Measurements from ENCODE around the gene PSMD3. TPM values are rescaled to one million over a fixed set of nuclear protein-coding genes. Genes with fewer than 3 reads are reported as not detected.

Gene PSMD3
- total RNA-seq, 1 experiment from 2014 or later, result 174 TPM

GRCh38 chr17:39973496-39973895 lies 7.1 kb upstream of the PSMD3 start:
- Histone ChIP-seq H3K79me1 (ENCODE audit: insufficient read depth, low read depth, low read length, poor library complexity, severe bottlenecking) (no peaks in the 10 kb centered on the region), H3K18ac (ENCODE audit: insufficient read length, low read depth, low read length) (no peak overlapping the region), H3K79me2 (ENCODE audit: insufficient read depth, low read length) (no peaks in the 10 kb centered on the region), H4K8ac (replicated peaks; ENCODE audit: insufficient read length, low read depth, low read length) (no peak overlapping the region), H3K23me2 (ENCODE audit: insufficient read length, low read depth, low read length, poor library complexity, severe bottlenecking) (no peaks in the 10 kb centered on the region), H3T11ph (ENCODE audit: low read length) (no peak overlapping the region), H3K4me2 (ENCODE audit: insufficient read depth, insufficient read length, low read length) (no peak overlapping the region), H4K5ac (ENCODE audit: insufficient read length, low read depth, low read length) (no peak overlapping the region), H3K9ac (ENCODE audit: extremely low read depth, insufficient read length, low read length) (no peak overlapping the region), H3K4me1 (ENCODE audit: insufficient read depth, low read length) (no peaks in the 10 kb centered on the region; the same call in none of the 2 replicates), H2BK20ac (ENCODE audit: low read depth, low read length, poor library complexity, severe bottlenecking) (no peak overlapping the region), H2BK12ac (ENCODE audit: insufficient read length, low read depth, low read length) (no peak overlapping the region), H3K23ac (ENCODE audit: insufficient read length, low read depth, low read length) (no peak overlapping the region), H3K14ac (ENCODE audit: insufficient read depth, low read length) (no peak overlapping the region), H2BK15ac (ENCODE audit: low read depth, low read length) (no peak overlapping the region), H2BK5ac (ENCODE audit: insufficient read length, low read length) (no peak overlapping the region), H3K9me3 (ENCODE audit: control insufficient read depth, low read depth, low read length) (no peaks in the 10 kb centered on the region), H2AK5ac (ENCODE audit: insufficient read length, low read length) (no peak overlapping the region), H4K20me1 (ENCODE audit: control insufficient read depth, insufficient read depth, insufficient read length) (no peaks in the 10 kb centered on the region), H2BK120ac (ENCODE audit: low read depth, low read length, poor library complexity, severe bottlenecking) (no peak overlapping the region), H3K27me3 (ENCODE audit: insufficient read depth, low read length) (no peaks in the 10 kb centered on the region), H4K91ac (ENCODE audit: insufficient read length, low read depth, low read length) (no peak overlapping the region), H3K27ac (ENCODE audit: insufficient read length, low read depth, low read length) (no peak overlapping the region), H2AFZ (ENCODE audit: low read length) (no peak overlapping the region), H3K56ac (ENCODE audit: insufficient read length, low read depth, low read length) (no peak overlapping the region), H3K4ac (ENCODE audit: low read depth, low read length) (no peak overlapping the region)
- H3K36me3 Mint-ChIP-seq (ENCODE audit: insufficient read depth in 1 of 3, low read depth in 3 of 3), result no peaks in the 10 kb centered on the region
- TF ChIP-seq, protein P1, sequence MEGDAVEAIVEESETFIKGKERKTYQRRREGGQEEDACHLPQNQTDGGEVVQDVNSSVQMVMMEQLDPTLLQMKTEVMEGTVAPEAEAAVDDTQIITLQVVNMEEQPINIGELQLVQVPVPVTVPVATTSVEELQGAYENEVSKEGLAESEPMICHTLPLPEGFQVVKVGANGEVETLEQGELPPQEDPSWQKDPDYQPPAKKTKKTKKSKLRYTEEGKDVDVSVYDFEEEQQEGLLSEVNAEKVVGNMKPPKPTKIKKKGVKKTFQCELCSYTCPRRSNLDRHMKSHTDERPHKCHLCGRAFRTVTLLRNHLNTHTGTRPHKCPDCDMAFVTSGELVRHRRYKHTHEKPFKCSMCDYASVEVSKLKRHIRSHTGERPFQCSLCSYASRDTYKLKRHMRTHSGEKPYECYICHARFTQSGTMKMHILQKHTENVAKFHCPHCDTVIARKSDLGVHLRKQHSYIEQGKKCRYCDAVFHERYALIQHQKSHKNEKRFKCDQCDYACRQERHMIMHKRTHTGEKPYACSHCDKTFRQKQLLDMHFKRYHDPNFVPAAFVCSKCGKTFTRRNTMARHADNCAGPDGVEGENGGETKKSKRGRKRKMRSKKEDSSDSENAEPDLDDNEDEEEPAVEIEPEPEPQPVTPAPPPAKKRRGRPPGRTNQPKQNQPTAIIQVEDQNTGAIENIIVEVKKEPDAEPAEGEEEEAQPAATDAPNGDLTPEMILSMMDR (conservative IDR thresholded peaks at IDR 0.05), result no peak
- no CpG with 5 or more reads among the region's 2 CpGs for WGBS (ENCODE audit: extremely low coverage, insufficient read length, low lambda C conversion rate)
- H3K27ac Mint-ChIP-seq, result no peak overlapping the region
- 0 out of 4 replicates have a peak, but pooled peaks cover 0 to 3% of the 10 kb centered on the region in 2 experiments for H3K4me1 Mint-ChIP-seq
- DNase-seq, result no peak
- peaks cover 41% of the 10 kb centered on the region for H3K27me3 Mint-ChIP-seq (ENCODE audit: low read depth)
- no peaks in the 10 kb centered on the region; a peak in 1 of 5 replicates for H3K9me3 Mint-ChIP-seq
- no peak overlapping the region for H3K4me3 Mint-ChIP-seq
